CD4-positive, alpha-beta T cell treated with Interleukin-17A for 1 hour (primary cell): ENCODE results near the gene CHD9.

Experiments used
- DNase-seq: peaks from one replicate; pipeline ENCODE4 v3.0.0-alpha.2; 2020

CHD9 gene

DNA sequence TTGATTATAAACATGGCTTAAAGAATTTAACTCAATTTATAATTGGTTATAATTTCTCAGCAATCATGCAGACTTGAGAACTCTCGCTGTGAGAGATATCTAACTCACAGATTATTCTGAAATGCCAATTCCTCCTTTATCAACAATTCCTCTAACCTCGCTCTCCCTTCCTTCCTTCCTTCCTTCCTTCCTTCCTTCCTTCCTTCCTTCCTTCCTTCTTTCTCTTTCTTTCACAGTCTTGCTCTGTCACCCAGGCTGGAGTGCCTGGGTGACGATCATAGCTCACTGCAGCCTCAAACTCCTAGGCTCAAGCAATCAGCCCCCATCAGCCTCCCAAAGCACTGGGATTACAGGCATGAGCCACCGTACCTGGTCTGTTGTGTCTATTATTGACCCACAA lies 42.4 kb downstream of the CHD9 start:
- no peak for DNase-seq

DNA sequence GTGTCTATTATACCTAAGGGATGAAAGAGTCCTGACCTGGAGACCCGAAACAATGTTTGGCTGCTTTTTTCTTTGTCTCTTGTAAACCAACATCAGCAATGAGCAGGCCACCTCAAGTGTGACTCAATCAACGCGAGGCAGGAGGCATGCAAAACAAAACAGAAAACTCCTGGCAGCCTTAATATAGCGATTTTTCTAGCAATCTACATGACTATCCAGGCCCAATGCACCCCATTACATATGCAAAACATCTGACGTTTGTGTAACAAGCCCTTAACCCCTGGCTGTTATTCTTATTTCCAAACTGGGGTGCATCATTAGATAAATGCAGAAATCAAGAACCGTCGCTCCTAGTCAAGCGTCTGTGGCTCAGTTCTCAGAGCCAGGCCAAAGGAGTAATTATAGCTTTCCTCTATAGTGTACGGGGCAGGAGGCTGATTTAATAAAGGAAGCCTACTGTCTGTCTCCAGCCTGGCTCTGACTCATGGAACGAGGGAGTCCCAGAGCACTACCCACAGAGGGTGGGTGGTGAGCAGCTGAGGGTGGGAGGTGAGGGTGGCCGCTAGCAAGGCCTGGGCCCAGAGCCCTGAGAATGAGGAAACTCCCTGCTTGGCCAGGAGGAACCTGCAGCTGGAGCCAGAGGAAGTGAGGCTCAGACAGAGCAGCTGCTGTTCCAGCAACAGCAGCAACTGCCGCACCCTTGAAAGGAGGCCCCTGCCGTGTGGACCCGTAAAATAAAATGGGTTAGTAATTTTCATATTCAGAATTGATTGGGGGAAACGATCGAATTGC lies 43.9 kb downstream of the CHD9 start:
- peak; percentile 56 for DNase-seq

DNA sequence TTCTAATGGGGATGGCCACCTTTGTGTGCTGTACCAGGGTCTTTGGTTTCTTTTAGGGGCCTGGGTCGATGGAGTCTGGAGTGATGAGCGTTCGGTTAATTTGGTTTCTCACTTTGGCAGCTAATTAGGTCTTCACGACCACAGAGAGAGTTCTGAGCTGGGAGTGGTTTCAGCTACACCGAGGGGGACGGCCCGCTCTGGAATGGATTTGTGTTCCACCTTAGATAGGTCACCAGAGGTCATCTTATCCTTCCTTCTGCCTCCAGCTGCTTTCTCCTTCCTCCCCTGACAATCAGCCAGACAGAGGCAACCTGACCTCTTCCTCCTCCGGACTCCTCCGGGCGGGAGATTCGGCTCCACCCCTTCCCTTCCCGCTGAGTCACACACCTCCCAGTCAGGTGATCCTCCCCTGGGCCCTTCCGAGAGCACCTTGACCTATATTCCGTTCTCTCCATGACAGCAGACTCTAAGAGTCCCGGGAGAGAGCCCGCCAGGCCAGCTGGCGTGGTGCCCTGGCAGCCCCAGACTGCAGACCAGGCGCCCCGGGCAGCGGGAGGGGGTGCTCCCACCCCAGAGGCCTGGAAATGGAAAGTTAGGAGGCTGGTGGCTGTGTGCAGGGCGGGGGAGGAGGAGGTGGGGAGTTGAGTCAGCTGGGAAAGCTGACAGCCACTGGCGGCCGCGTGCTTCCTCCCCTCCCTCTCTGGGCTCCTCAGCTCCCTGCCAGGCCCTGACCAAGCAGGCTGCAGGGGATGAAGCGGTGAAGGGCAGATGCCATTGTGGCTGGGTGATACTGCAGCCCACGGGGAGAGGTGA lies 44.7 kb downstream of the CHD9 start:
- DNase-seq, result peak; percentile 60

DNA sequence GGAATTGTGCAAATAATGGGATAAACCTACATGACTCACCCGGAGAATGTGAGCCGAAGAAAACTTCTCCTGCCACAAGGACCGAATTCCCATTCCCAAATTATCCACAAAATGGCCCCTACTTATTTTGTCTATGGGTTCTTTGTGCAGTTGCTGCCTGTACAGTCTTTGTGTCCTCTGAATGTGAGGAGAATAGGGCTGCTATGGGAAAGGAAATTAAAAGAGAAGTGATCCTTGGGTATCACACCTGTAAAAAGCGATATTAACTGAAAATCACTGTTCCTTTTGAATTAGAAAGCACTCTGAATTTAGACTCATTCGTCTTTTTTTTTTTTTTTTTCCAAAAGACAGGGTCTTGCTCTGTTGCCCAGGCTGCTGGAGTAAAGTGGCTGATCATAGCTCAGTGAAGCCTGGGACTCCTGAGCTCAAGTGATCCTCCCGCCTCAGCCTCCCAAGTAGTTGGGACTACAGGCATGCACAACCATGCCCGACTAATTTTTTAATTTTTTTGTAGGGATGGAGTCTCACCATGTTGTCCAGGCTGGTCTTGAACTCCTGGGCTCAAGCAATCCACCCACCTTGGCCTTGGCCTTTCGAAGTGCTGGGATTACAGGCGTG lies 45.4 kb downstream of the CHD9 start:
- no peak for DNase-seq

DNA sequence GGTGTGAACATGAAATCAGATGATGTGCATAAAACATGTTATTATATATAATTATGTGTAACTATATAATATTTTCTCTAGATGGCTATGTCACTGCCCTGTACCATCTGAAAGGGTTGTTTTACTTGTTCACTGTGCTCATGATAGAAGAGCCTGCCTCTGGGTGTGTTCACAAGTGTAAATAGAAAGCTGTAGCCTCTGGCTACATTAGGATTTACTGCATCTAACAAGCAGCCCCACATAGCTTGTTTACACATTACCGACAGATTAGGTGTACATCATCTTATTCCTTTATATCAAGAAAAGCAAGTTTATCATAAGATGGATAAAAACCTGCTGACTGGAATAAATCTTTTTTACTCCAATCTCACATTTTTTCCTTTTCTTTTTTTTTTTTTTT lies 46.1 kb downstream of the CHD9 start:
- DNase-seq, result no peak

DNA sequence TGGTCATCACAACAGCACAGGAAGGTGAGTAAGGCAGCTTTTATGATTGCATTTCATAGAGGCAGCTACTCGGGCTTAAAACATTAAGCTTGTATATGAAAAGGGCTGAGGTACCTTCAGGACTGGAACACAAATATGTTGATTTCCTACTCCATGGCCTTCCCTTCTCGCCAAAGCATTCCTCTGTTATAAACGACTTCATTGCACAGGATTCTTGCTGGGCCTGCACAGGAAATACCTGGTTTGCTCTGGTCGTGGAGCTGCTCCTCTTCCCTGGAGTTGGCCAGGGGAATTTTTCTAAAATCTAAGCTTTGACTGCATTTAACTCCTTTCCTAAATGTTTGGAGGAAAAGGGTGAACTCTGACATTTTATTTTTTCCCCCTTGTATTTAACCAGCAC lies 49.0 kb downstream of the CHD9 start:
- DNase-seq, result no peak

DNA sequence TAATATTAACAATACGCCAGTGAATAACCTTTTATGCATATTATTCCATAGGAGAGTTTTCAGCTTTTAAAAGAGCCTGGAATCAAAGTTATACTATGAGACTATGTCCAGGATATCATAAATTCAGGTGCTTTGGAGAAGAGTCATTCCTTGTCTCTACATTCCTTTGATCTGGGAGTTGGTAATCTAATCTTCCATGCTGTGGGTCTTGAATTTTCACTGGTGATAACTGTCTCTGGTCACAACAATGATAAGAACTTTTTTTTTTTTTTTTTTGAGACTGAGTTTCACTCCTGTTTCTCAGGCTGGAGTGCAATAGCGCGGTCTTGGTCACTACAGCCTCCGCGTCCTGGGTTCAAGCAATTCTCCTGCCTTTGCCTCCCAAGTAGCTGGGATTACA lies 50.8 kb downstream of the CHD9 start:
- no peak for DNase-seq

DNA sequence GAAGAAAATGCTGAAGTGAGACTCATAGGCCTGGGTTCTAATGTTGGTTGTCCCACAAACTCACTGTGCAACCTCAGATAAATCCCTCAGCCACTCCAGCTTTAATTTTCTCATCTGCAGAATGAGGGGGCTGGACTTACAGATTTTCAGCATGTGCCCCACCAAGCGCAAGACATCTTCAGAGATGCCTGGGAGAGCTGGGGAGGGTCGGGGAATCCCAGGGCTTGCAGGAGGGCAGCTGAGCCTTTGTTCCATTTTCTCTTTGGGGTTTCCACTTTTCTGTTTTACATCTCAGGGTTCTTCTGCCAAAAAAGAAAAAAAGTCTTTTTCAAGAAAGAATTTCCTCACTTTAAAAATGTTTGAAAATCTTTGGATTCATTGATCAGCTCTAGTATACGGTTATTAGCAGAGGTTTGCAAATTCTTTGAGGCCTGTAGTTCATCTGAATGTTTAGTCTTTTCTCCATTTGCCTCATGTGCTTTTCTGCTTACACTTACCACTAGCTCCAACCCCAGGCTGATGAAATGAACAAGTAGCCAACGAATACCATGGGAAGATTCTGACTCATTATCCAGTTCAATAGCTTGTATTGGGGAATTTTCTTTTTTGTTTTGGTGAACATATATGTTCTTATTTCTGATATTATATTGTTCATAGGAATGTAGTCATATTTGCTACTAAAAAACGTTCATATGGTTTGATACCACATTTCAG lies 56.4 kb downstream of the CHD9 start:
- no peak for DNase-seq

DNA sequence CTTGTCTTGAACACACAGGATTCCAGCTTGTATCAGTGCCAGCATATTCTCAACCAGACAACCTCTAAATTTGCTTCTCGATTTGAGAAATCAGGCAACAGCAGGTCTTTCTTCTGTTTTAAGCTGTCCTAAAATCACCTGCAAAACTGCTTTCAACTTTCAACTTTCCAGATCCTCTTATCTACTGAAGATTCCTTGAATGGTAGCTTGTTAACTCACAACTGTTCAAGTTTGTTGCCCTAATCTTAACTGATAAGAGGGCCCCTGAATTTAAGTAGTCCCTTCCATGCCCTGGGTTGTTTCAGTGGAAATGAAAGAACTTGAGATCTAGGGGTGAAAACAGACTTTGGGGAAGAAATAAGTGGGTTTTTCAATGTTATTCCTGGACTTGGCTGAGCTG lies 57.2 kb downstream of the CHD9 start:
- DNase-seq, result no peak

DNA sequence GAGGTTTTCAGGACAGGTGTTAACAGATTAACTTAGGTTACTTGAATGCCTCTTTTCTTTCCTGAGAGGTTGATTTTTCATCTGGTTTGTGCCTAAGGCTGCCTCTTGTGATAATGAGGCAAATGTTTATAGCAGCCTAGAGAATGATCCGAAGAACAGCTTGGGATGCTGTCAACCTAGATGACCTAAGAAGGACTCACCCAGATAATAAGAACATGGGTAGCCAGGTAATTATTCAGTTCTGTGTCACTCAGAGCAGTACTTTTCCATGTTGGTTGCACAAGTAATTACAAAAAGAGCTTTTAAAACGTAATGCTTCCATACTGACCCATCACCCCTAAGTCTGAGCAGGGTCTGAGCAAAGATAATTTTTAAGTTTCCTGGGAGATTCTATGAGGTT lies 60.3 kb downstream of the CHD9 start:
- DNase-seq, result no peak

DNA sequence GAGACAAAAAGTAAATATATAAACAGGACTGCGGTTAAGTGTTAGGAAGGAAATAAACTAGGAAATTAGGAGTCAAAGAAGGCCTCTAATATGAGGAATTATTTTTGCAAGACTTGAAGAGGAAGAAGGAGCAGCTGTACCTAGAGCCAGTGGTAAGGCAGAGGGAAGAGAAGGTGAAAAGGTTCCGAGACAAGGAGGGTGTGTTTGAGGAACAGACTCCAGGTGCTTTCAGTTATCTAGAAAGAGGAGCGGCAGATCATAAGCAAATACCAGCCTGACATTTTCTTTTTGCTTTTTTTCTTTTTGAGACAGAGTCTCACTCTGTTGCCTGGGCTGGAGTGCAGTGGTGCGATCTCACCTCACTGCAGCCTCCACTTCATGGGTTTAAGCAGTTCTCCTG lies 61.0 kb downstream of the CHD9 start:
- no peak for DNase-seq

DNA sequence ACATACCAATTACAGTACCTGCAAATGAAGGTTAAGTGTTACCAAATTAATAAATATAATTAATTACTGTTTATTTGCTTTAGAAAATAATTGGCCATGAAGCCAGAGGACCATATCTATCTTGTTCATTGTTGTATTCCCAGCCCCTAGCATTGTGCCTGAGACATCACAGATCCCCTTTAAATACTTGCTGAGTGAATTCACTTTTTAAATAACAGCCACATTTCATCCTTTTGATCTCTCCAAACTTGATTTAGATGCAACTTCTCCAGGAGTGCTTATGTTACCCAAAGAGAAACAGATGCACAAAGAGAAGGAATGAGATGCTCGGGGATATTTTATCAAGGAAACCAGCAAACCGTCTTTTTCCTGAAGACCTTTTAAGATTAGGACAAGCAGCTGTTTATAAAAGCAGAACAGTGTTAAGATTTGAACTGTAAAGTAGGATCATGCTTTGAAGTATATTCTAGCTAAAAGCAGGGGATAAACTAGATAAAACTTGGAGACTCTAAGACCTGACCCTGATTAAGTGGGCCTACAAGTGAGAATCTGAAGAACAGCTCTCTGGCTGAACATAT lies 66.3 kb downstream of the CHD9 start:
- DNase-seq, result no peak

DNA sequence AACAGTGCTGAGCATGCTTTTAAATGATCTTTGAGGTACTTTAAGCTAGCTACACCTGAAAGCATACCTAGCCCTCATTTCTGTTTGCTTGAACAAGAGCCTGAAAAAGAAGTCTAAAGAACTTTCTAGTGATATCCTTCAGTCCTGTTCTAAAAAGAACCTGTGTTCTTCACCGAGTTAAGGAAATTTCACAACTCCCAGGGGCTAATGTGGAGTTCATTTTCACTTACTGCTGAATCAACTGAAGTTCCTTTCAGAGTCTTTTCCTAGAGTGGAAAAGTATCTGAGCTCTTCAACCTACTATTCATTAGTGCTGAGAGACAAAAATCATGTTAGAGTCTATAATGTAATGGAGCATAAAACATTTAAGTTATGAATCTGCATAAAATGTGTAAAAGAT lies 66.9 kb downstream of the CHD9 start:
- no peak for DNase-seq

DNA sequence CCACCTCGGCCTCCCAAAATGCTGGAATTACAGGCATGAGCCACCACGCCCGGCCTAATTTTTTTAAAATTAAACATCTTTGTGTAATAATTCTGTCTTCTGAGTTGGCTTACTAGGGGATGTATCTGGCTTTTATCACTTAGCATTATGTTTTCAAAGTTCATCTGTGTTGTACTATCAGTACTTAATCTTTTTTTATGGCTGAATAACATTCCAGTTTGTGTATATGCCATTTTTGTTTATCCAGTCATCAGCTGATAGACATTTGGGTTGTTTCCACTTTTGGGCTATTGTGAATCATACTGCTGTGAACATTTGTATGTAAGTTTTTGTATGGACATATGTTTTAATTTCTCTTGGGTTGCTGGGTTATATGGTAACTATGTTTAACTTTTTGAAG lies 69.0 kb downstream of the CHD9 start:
- DNase-seq, result no peak

DNA sequence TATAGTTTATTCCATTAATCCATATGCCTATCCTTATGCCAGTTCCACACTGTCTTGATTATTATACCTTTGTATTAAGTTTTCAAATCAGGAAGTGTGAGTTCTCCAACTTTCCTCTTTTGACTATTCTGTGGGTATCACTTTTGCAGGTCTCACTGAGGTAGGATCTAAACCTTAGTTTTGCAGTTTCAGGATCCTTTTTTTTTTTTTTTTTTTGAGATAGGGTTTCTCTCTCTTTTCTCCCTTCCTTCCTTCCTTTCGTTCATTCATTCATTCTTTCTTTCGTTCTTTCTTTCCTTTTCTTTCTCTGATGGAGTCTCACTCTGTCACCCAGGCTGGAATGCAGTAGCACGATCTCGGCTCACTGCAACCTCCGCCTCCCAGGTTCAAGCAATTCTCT lies 71.6 kb downstream of the CHD9 start:
- no peak for DNase-seq

DNA sequence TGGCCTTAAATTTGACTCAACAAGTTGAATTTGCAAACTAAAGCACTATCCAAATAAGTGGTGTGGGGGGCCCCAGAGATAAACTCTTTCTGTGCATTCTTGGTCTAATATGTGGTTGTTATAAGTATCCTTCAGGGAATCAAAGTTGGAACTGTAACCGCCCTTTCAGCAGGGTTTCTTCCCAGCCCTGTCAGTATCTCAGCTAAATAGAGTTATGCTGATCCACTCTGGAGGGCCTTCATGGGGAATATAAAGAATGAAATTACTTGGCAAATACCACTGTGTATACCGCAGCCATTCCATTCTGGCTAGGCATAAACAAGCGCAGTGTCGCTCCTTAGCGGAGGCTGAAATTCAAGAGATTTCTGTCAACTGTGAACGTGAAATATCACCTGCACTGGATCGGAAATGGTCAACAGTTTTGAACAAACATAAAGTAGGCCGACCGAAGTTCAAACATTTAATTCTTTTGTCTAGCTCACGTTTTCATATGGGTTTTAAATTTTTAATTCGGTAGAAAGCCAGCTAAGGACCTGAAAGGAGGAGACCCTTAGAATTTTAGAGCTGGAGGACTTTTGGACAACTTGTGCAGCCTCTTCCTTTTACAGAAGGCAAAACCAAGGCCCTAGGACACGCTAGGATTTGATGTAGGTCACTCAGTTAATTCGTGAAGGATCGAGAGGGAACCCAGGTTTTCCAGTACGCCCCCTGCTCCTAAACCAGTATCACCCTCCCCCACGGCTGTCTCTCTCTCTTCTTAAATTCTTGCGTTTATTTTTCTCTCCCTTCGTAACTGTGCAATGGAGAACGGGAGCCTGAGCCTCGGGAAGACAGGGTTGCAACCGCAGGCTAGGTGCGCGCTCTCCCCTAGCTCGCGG lies 74.7 kb downstream of the CHD9 start:
- no peak for DNase-seq

DNA sequence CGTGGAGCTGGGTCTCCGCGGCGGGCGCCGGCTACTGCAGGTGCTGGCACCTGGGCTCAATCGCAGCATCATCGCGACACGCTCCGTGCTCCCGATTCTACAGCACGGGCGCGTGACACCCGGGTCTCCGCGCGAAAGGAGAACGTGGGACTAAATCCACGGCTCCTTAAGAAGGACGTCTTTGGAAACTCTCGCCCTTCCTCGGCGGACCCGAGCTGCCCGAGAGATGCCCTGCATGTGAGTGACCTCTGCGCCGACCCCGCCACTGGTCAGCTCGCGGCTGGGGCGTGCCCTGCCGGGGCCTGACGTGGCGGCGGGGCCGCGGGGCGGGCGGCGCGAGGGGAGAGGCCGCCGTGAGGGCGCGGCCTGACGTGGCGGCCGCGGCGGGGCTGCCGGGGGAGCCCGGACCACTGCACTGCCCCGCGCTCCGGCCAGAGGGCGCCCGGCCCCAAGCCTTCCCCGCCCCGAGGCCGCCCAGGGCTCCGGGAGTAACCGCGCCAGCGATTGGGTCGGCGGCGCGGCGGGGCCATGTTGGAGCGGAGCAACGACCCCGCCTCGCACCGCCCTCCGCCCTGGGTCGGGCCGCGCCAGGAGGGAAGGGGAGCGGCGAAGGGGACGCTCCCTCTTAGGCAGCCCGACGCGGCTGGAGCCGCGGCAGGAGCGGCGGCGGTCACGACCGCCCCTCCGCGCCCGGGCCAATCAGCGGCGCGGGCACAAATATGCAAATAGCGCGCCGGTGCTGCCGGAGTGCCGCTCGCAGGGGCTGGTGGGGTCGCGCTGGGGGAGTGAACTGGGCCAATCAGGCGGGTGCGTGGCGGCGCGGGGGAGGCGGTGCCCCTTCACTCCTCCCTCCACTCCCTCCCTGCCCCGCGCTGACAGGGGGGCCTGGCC lies 75.6 kb downstream of the CHD9 start:
- peak; percentile 95 for DNase-seq

DNA sequence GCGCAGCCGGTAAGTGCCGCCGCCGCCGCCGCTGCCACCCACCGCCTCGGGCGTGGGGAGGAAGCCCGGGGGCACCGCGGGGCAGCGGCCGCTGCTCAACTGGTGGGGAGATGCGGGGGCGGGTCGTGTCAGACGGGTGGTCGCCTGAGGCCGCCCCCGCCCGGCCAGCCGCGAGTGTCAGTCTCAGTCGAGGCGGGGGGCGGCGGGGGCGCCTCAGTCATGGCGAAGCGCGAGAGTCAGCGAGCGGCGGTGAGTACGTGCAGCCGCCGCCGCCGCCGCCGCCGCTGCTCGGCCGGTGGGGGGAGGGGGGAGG lies 76.2 kb downstream of the CHD9 start:
- no peak for DNase-seq

DNA sequence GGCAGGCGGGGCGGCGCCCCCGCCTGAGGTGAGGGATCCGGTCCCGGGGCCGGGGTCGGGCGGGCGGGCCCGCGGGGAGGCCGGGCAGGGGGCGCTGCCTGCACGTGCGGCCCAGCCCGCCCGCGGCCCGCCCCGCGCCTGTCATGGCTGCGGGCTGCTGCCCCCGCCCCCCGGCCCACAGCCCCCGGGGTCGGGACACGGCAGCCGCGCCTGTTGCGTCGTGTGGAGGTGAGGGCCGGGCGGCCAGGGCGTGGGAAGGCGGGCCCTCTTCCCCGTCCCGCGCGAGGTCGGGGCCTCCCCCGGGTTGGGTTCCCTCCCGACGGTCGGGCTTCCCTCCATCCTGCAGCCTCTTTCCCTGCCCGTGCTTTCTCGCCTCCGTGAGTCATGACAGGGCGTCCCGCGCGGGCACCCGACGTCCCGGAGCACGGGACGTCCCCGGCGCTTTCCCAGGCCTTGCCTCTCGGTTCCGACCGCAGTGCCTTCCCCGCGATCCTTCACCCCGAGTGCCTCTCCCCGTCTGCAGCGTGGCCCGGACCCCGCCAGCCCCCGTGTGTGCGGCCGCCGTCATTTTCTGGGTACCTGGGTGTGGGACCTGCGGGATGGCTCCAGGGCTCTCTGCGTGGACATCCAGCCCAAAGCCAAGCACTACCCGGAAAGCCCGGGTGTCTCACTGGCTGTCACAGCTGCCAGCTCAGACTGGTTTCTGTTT lies 76.7 kb downstream of the CHD9 start:
- peak; percentile 49 for DNase-seq

DNA sequence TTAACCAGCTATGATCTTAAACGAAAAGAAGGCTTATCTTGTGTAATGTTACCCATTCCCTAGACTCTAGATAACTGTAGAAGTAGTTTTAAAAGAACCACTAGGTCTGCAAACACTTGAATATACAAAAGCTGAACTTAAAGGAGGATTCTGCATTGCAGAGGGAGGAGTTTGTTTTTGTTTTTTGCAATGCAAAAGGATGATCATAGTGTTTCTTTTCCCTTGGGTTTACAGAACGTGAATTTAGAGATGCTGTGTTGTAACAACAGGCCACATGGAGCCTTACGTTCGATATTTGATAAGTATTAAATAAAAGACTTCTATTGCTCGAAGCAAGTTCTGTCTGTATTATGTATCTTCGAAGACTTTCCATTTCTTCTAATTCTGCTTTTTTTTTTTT lies 77.6 kb downstream of the CHD9 start:
- no peak for DNase-seq
